Keratinocyte (primary cell): ENCODE results near the gene ARHGEF16. TPM values are rescaled to one million over a fixed set of nuclear protein-coding genes. Genes with fewer than 3 reads are reported as not detected.

Experiments used
- DNase-seq: peaks from one replicate; pipeline ENCODE4 v3.0.0-alpha.2; 2011; ENCODE audit warnings: low read depth, missing footprints, low spot score
- FAIRE-seq: peaks from 2 replicates; lab custom pipeline; 2011; peaks lifted over from hg19 to GRCh38; lab: Jason Lieb, UNC
- H2AFZ ChIP-seq: 2 replicates; pipeline ENCODE4 v1.6.0; 2012; ENCODE audit warnings: low read length, control low read depth, inconsistent platforms; ENCODE audit not compliant: control insufficient read depth
- H3K27ac ChIP-seq: 2 replicates; pipeline ENCODE4 v1.5.1; 2011; ENCODE audit warnings: low read length; ENCODE audit not compliant: control insufficient read depth, insufficient read depth
- H3K27me3 ChIP-seq: 3 replicates; pipeline ENCODE4 v1.6.0; 2011; ENCODE audit warnings: low read length; ENCODE audit not compliant: control insufficient read depth, insufficient read depth; ENCODE audit errors: extremely low read depth
- H3K36me3 ChIP-seq, 2 experiments: 2 replicates in 1 of 2; 3 replicates in 1 of 2; pipeline ENCODE4 v1.5.1; 2011; ENCODE audit warnings: low read length in 2 of 2, mild to moderate bottlenecking in 1 of 2; ENCODE audit not compliant: control insufficient read depth in 2 of 2, insufficient read depth in 2 of 2; ENCODE audit errors: extremely low read depth in 1 of 2
- H3K4me1 ChIP-seq: 3 replicates; pipeline ENCODE4 v1.5.1; 2011; ENCODE audit warnings: low read length; ENCODE audit not compliant: control insufficient read depth, insufficient read depth; ENCODE audit errors: extremely low read depth
- H3K4me2 ChIP-seq: 3 replicates; pipeline ENCODE4 v1.6.0; 2011; ENCODE audit warnings: low read depth, low read length; ENCODE audit not compliant: control insufficient read depth, insufficient read depth; ENCODE audit errors: extremely low read depth
- H3K4me3 ChIP-seq, 3 experiments: fragments of 200-600 bp in 1 of 3; sonication (generic) in 1 of 3; 2 replicates in 2 of 3; 3 replicates in 1 of 3; pipeline ENCODE4 v1.5.1; 2011 to 2016; ENCODE audit warnings: low read length in 3 of 3, mild to moderate bottlenecking in 3 of 3, control low read depth in 2 of 3, inconsistent platforms in 1 of 3, low read depth in 1 of 3, mixed read lengths in 1 of 3, mixed run types in 1 of 3, moderate library complexity in 1 of 3; ENCODE audit not compliant: control insufficient read depth in 2 of 3, insufficient read depth in 2 of 3; ENCODE audit errors: extremely low read depth in 1 of 3
- H3K79me2 ChIP-seq: 2 replicates; pipeline ENCODE4 v1.6.0; 2012; ENCODE audit warnings: low read length; ENCODE audit not compliant: control insufficient read depth, insufficient read depth
- H3K9ac ChIP-seq: 3 replicates; pipeline ENCODE4 v1.6.0; 2011; ENCODE audit warnings: low read length; ENCODE audit not compliant: control insufficient read depth, insufficient read depth; ENCODE audit errors: extremely low read depth
- H3K9me1 ChIP-seq: 3 replicates; pipeline ENCODE4 v1.6.0; 2011; ENCODE audit warnings: low read length; ENCODE audit not compliant: control insufficient read depth, insufficient read depth; ENCODE audit errors: extremely low read depth
- H3K9me3 ChIP-seq: 2 replicates; pipeline ENCODE4 v1.5.1; 2012; ENCODE audit warnings: low read depth, low read length; ENCODE audit not compliant: control insufficient read depth
- H4K20me1 ChIP-seq: 3 replicates; pipeline ENCODE4 v1.6.0; 2011; ENCODE audit warnings: low read length; ENCODE audit not compliant: control insufficient read depth, insufficient read depth; ENCODE audit errors: extremely low read depth
- EZH2 ChIP-seq: IDR thresholded peaks from one replicate; pipeline ENCODE4 v1.6.1; 2012; ENCODE audit warnings: inconsistent platforms, mild to moderate bottlenecking, low read length, moderate library complexity
- dilution Hi-C: fragments of 300-500 bp; cut with MboI; formaldehyde crosslinking; loops from one replicate; pipeline ENCODE4 v1.7.0; 2020; ENCODE audit warnings: low sequenced_read_pairs; ENCODE audit not compliant: extremely low pct_ligation_motif_present
- polyA plus RNA-seq, 5 experiments: library from polyadenylated mRNA; depleted of rRNA in 3 of 5; stranded (reverse) in 3 of 5; stranded (forward) in 1 of 5; unstranded in 1 of 5; fragments of >200 nt; gene quantifications; 1 replicate in 1 of 5; 2 replicates in 3 of 5; 3 replicates in 1 of 5; pipeline versions ENCODE4 v1.2.1 to v1.2.3, GENCODE V29; 2011 to 2012; ENCODE audit warnings: missing spikeins in 2 of 5, low read depth in 1 of 5, low replicate concordance in 1 of 5
- TF ChIP-seq, protein P1 (sequence below), 3 experiments: IDR thresholded peaks in 1 of 3; conservative IDR thresholded peaks in 1 of 3; optimal IDR thresholded peaks in 1 of 3; 2 replicates in 2 of 3; 3 replicates in 1 of 3; pipeline versions ENCODE3 to v1.5.1; 2011; ENCODE audit warnings: low read length in 3 of 3, mild to moderate bottlenecking in 3 of 3, moderate library complexity in 2 of 3, control low read depth in 1 of 3, inconsistent platforms in 1 of 3; ENCODE audit not compliant: insufficient read depth in 2 of 3; ENCODE audit errors: extremely low read depth in 1 of 3

ARHGEF16 gene
- polyA plus RNA-seq, 1 donor (not counting 4 experiments of a cell fraction or from before 2014, with no cell fraction given), result 6.2 TPM

DNA sequence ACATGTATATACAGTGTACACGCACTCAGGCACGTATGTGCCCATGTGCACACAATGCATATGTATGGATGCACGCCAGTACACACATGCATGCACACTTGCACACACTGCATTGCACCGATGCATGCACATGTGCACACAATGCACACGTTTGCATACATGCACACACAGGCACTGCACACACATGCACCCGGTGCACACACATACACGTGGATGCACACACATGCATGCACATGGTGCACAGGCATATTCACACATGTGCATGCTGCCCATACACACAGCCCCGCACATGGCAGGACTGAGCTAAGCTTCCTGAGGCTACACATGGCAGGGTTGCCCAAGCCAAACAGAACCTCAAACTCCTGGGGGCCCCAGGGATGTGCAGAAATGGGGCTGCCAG, 19.6 kb downstream of the ARHGEF16 start:
- Histone ChIP-seq H4K20me1 (peaks cover 4% of the 10 kb centered on the region), H3K9me3 (no peaks in the 10 kb centered on the region), H3K27me3 (no peaks in the 10 kb centered on the region), H3K4me3 (no peak overlapping the region), H2AFZ (no peak overlapping the region), H3K9ac (no peak overlapping the region), H3K79me2 (no peaks in the 10 kb centered on the region), H3K9me1 (no peaks in the 10 kb centered on the region), H3K36me3 (peaks cover 0 to 13% of the 10 kb centered on the region in 2 experiments), H3K27ac (no peak overlapping the region), H3K4me2 (no peak overlapping the region), H3K4me1 (peaks cover 39% of the 10 kb centered on the region)
- DNase-seq, result no peak
- no peak for FAIRE-seq
- no peak for TF ChIP-seq EZH2
- TF ChIP-seq, protein P1, sequence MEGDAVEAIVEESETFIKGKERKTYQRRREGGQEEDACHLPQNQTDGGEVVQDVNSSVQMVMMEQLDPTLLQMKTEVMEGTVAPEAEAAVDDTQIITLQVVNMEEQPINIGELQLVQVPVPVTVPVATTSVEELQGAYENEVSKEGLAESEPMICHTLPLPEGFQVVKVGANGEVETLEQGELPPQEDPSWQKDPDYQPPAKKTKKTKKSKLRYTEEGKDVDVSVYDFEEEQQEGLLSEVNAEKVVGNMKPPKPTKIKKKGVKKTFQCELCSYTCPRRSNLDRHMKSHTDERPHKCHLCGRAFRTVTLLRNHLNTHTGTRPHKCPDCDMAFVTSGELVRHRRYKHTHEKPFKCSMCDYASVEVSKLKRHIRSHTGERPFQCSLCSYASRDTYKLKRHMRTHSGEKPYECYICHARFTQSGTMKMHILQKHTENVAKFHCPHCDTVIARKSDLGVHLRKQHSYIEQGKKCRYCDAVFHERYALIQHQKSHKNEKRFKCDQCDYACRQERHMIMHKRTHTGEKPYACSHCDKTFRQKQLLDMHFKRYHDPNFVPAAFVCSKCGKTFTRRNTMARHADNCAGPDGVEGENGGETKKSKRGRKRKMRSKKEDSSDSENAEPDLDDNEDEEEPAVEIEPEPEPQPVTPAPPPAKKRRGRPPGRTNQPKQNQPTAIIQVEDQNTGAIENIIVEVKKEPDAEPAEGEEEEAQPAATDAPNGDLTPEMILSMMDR (optimal IDR thresholded peaks at IDR 0.05 in 1 of 3, IDR thresholded peaks at IDR 0.05 in 1 of 3, conservative IDR thresholded peaks at IDR 0.05 in 1 of 3; ENCODE audit: extremely low read depth in 1 of 3, insufficient read depth in 2 of 3, low read length in 3 of 3), result no peak
- dilution Hi-C loops, result no loop called here

DNA sequence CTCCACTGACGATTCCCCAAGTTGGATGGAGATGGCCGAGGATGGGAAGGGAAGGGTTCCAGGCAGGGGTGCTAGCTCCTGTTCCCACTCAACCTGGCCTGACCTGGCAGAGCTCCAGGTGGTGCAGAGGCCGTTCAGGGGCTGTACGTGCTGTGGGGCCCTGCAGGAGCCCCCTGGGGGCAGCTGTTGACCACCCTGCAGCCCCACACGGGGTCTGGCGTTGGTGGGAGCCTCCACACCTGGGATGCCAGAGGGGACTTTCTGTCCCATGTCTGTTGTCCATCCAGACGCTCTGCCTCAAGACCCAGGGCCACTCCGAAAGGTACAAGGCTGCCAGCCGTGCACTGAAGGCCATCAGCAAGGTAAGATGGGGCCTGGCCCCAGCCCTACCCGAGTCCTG, 20.0 kb downstream of the ARHGEF16 start:
- no peaks in the 10 kb centered on the region for H3K27me3 ChIP-seq
- no peak for TF ChIP-seq EZH2
- TF ChIP-seq, protein P1 (optimal IDR thresholded peaks at IDR 0.05 in 1 of 3, IDR thresholded peaks at IDR 0.05 in 1 of 3, conservative IDR thresholded peaks at IDR 0.05 in 1 of 3; ENCODE audit: extremely low read depth in 1 of 3, insufficient read depth in 2 of 3, low read length in 3 of 3), result no peak
- H2AFZ ChIP-seq, result no peak overlapping the region
- H3K36me3 ChIP-seq, result peaks cover 0 to 13% of the 10 kb centered on the region in 2 experiments
- peaks cover 39% of the 10 kb centered on the region for H3K4me1 ChIP-seq
- no peak overlapping the region for H3K9ac ChIP-seq
- no peak for DNase-seq
- no peaks in the 10 kb centered on the region for H3K9me3 ChIP-seq
- H3K4me3 ChIP-seq, result no peak overlapping the region
- H3K27ac ChIP-seq, result no peak overlapping the region
- no peaks in the 10 kb centered on the region for H3K9me1 ChIP-seq
- H4K20me1 ChIP-seq, result peaks cover 4% of the 10 kb centered on the region
- dilution Hi-C loops, result no loop called here
- H3K4me2 ChIP-seq, result no peak overlapping the region
- FAIRE-seq, result no peak
- H3K79me2 ChIP-seq, result no peaks in the 10 kb centered on the region
